Measurements from ENCODE around the gene GLIS1.

DNA sequence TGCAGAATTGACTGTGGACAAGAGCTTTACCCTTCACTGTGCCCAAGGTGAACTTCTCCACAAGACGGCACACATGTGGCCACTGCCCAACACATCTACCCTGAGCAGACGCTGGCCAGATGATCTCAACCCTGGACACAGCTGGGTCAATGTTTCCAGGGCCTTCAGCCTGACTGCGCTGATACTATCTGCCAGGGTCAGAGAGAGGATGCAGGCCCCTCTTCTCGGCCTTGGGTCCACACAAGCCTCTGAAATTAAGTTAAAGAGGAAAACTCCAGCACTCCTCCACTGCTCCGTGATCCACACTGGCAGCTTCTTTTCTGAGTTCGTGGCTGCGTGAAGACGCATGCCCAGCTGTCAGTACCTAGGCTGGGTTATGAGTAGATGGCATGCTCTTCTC lies 58.1 kb downstream of the GLIS1 start:
- TF ChIP-seq, protein P1, sequence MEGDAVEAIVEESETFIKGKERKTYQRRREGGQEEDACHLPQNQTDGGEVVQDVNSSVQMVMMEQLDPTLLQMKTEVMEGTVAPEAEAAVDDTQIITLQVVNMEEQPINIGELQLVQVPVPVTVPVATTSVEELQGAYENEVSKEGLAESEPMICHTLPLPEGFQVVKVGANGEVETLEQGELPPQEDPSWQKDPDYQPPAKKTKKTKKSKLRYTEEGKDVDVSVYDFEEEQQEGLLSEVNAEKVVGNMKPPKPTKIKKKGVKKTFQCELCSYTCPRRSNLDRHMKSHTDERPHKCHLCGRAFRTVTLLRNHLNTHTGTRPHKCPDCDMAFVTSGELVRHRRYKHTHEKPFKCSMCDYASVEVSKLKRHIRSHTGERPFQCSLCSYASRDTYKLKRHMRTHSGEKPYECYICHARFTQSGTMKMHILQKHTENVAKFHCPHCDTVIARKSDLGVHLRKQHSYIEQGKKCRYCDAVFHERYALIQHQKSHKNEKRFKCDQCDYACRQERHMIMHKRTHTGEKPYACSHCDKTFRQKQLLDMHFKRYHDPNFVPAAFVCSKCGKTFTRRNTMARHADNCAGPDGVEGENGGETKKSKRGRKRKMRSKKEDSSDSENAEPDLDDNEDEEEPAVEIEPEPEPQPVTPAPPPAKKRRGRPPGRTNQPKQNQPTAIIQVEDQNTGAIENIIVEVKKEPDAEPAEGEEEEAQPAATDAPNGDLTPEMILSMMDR (conservative IDR thresholded peaks at IDR 0.05): no peak
- no peak for TF ChIP-seq EZH2 (IDR thresholded peaks at IDR 0.05; ENCODE audit: low read depth)

Measured in PC-9 (cell line).